Medulla oblongata (tissue), 1 donor: ENCODE measurements around the gene TLCD3B.
"Not testable (repeated sequence)": the region's sequence is repeated elsewhere in the genome, so short reads cannot be mapped to it uniquely, and the experiment has no call there.

ENCODE experiments used
- DNase-seq: peaks from one replicate; pipeline ENCODE4 v3.0.0-alpha.2; 2015; ENCODE audit errors: extremely low spot score

The TLCD3B gene

DNA sequence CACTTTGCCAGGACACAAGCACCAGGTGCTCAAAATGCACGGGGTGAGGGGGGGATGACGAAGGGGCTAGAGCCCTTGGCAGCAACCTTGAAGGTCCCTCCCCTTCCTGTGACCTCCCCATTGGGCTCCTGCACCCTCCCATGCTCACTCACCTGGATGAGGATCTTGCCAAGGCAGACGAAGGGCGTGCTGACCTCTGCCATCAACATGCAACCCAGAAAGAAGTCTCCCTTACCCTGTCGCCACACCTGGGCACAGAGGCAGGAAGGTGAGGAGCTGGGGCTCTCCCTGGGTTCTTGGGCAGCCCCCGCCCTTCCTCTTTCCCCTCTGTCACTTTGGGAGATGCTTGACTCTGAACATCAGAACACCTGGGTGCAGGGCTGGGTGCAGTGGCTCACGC, 5.5 kb downstream of the TLCD3B start:
- no peak for DNase-seq

DNA sequence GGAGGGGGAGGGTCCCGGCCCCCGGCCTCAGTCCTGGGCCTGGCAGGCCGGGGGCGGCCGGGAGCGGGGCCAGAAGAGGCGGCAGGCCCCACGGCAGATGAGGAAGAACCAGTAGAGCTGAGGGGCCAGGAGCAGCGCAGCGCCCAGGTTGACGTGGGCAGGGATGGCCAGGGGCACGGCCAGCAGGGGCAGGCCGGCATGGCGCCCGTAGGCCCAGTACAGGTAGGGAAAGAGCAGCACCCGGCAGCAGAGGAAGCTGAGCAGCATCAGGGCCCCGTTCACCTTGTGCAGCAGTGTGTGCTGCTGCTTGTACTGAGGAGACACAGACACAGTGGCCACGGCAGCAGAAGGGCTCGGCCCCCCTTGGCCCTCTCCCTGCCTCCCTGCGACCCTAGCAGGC, 5.9 kb downstream of the TLCD3B start:
- DNase-seq: no peak

DNA sequence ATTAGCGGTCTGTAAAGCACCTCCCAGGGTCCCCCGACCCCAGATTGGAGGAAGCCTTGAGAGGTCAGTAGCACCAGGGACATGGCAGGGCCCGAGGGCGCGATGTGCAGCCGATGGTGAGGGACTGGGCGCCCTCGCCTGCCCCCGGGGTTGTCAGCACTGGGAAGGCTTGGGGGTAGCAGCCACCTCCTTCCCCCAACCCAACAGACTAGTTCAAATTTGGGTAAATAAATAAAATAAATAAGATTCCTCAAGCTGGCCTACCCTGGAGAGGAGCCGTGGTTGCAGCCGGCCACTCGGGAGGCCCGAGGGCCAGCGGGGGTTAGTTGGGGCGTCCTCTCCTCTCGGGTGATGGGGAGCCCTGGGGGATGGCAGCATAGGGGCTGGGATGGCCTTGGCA, 6.6 kb downstream of the TLCD3B start:
- DNase-seq: no peak

DNA sequence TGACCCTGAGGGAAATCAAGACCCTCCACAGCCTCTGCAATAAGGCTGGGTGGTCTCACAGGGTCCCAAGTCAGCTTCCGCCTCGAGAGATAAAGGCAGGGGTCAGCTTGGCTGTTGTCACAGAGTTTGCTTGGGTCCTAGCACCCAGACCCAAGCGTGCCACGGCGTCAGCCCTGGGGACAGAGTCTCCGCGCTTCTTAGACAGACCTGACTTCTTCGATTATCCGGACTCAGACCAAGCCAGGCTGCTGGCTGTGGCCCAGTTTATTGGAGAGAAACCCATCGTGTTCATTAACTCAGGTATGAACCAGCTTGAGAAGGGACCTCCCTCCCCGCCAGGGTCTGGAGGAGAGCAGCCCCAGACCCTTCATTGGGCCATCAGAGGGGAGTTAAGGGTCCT, 7.5 kb downstream of the TLCD3B start:
- DNase-seq: no peak

GRCh38 chr16:30022887-30023286, 8.2 kb downstream of the TLCD3B start, which contains the start of gene C16orf92:
TSS of gene C16orf92 (plus strand) at chr16:30023198. CDS start at chr16:30023341, 143 bp downstream.
- no peak for DNase-seq

- no peak for DNase-seq
Observed at GRCh38 chr16:30018731-30019158, 12.3 kb downstream of the TLCD3B start.

GRCh38 chr16:30017937-30018336, 13.1 kb downstream of the TLCD3B start:
- DNase-seq: not testable (repeated sequence)

DNA sequence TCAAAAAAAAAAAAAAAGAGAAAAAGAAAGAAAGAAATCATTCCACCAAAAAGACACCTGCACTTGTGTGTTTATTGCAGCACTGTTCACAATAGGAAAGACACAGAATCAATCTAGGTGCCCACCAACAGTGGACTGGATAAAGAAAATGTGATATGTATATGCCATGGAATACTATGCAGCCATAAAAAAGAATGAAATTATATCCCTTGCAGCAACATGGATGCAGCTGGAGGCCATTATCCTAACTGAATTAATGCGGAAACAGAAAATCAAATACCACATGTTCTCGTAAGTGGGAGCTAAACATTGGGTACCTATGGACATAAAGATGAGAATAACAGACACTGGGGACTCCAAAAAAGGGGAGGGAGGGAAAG, 13.8 kb downstream of the TLCD3B start:
- DNase-seq: no peak

DNA sequence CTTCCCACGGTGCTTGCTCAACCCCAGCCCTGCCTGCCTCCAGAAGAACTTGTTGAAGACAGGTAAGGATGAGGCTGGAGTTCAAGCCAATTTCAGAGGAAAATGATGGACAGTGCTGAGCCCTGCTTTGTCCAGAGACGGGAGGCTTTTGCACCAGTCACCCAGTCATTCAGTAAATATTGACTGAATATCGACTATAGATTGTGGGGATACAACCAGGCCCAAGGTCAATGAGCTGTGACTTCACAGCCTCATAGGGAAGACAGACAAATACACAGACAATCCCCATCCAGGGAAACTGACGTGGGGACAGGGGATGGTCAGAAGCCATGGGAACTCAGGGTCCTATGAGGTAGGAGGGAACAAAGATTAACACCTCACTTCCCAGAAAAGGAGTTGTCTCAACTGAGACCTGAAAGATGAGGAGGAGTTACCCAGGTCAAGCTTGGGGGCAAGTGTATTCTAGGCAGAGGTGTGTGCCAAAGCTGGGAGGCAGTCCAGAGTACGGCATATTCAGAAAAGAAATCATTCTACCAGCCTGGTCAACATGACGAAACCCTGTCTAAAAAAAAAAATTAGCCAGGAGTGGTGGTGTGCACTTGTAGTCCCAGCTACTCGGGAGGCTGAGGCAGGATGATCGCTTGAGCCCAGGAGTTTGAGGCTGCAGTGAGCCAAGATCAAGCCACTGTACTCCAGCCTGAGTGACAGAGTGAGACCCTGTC, 14.4 kb downstream of the TLCD3B start:
- DNase-seq: no peak

- DNase-seq: not testable (repeated sequence)
Observed at GRCh38 chr16:30015450-30015849, 15.6 kb downstream of the TLCD3B start.

DNA sequence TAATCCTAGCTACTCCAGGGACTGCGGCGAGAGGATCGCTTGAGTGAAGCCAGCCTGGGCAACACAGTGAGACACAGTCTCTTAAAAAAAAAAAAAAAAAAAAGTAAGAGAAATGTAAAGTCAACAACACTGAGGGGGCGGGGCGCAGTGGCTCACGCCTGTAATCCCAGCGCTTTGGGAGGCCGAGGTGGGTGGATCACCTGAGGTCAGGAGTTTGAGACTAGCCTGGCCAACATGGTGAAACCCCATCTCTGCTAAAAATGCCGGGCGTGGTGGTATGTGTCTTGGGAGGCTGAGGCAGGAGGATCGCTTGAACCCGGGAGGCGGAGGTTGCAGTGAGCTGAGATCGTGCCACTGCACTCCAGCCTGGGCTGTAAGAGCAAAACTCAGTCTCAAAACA, 18.5 kb downstream of the TLCD3B start:
- not testable (repeated sequence) for DNase-seq

- DNase-seq: no peak
Observed at GRCh38 chr16:30011714-30012504, 19.2 kb downstream of the TLCD3B start.

- DNase-seq: no peak
Observed at GRCh38 chr16:30010844-30011713, 20.0 kb downstream of the TLCD3B start, which contains the start of gene DOC2A. TSS of gene DOC2A (minus strand) at chr16:30011027. CDS start at chr16:30010222, 805 bp downstream.

DNA sequence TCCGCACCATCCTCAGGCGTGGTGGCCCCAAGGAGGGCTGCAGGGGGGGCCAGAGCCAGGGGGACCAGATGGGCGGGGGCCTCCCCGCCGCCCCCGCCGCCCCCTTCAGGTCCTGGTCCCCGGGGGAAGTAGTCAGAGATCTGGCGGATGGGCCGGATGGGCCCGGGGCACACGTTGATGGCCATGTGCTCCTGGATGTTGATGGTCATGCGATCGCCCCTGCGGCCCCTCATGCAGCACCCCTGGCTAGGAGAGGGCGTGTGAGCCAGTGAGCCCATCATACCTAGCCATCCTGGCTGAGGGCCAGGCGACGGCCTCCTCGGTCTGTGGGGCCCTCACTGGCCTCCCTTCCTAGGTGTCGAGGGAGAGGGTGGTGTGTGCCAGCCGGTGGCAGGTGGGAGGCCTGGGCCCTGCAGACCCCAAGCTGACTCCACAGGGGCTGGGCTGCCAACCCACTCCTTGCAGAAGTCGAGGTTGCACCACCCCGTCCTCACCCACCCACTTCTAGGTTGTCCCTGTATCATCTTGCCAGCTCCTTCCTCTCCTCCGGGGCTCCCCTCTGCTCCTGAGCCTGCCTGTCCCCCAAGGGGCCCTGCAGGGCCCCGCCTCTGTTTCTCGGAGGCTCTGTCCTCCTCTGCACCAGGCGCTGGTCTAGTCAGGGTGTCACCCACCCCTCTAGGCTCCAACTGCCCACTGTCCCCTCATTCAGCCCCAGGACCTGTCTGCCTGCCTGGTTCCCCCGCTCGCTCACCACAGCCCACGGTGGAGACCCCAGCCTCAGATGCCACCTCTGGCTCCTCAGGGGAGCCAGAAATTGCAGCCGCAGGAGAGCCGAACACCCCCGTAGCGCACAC, 20.9 kb downstream of the TLCD3B start:
- no peak for DNase-seq

- no peak for DNase-seq
Observed at GRCh38 chr16:30009085-30009862, 21.8 kb downstream of the TLCD3B start.

GRCh38 chr16:30007378-30007895, 23.6 kb downstream of the TLCD3B start:
- DNase-seq: no peak

GRCh38 chr16:30006659-30007377, 24.3 kb downstream of the TLCD3B start:
- DNase-seq: no peak

DNA sequence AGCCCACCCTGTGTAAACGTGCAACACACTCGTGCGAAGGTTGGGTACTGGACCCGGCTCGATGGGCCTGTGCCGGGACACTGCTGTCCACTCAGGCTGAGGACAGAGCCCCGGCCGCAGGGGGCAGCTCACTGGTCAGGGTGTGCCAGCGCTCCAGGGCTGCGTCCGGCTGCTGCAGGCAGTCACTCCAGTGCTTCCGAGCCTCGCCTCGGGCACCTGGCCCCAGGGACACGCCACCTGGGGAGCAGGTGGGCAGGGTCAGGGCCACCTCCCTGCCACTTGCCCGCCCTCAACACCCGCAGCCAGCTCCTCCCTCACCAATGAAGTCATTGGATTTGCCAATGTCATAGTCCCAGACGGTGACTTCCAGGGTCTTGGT, 25.0 kb downstream of the TLCD3B start:
- no peak for DNase-seq

DNA sequence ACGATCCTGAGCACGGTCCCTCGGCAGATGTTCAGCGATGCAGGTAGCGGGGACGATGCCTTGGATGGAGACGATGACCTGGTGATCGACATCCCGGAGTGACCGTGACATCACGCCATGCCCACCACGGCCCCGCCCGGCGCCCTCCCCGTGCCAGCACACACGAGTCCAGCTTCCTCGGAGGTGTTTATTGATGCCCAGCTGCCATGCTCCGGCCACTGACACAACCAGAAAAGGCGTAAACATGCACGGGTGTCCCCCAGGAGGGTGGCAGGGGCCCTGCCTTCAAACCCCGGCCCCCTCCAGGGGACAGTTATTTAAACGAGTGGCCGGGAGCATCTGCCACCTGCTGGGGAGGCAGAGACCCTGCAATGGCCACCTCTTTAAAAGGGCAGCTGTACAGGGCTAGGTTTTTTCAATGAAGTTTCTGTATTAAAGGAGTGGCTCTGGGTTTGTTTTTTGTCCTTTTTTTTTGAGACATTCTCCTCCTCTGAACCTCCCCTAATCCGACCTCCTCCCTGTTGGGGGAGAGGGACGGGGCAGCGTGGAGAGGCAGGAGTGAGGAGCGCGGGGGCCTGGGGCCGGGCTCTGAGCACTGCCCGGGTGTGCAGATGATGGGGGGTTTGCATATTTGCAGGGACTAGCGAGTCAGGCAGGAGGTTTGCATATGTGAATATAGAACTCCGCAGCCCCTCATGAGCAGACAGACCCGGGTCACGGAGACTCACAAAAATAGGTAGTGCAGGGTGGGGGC, 25.6 kb downstream of the TLCD3B start:
- peak; percentile 16 for DNase-seq
